ENCODE data around the gene NDE1. TPM values are rescaled to one million over a fixed set of nuclear protein-coding genes. Genes with fewer than 3 reads are reported as not detected.

Gene NDE1
- total and polyA plus RNA-seq, 12 donors: 3.1 to 21.6 (median 14.7) TPM

GRCh38 chr16:15769239-15769638, 119.2 kb downstream of the NDE1 start:
- Histone ChIP-seq H3K27me3 (no peaks in the 10 kb centered on the region), H3K4me1 (replicated peaks in 1 of 2) (no peaks in the 10 kb centered on the region), H3K27ac (no peak overlapping the region), H3K4me3 (no peak overlapping the region), H3K36me3 (replicated peaks in 1 of 2) (no peaks in the 10 kb centered on the region), H3K9me3 (replicated peaks in 1 of 3) (no peaks in the 10 kb centered on the region)
- no peak for DNase-seq
- TF ChIP-seq CTCF (IDR thresholded peaks at IDR 0.05) (no peak), POLR2A (IDR thresholded peaks at IDR 0.05) (no peak)
- intact Hi-C loops (cut with DNase I): loop anchor here (10.0 kb wide), 2 partner anchors 56 to 306 kb away; no protein-coding TSS in a partner anchor
- WGBS, 4 donors: 73 to 89% (median 87%) methylated on average over 5 to 8 of the region's 8 CpGs

- peak overlapping the region in 2 of 5 donors; percentile 44 to 64 for H3K27ac ChIP-seq
These were observed 120.1 kb downstream of the NDE1 start for GRCh38 chr16:15770107-15770506.

GRCh38 chr16:15770512-15770911, 120.5 kb downstream of the NDE1 start:
- TF ChIP-seq POLR2A (IDR thresholded peaks at IDR 0.05) (no peak), CTCF (IDR thresholded peaks at IDR 0.05) (no peak)
- Histone ChIP-seq H3K4me3 (no peak overlapping the region), H3K36me3 (replicated peaks in 1 of 2) (no peaks in the 10 kb centered on the region), H3K27me3 (no peaks in the 10 kb centered on the region), H3K9me3 (replicated peaks in 1 of 3) (no peaks in the 10 kb centered on the region), H3K4me1 (replicated peaks in 1 of 2) (no peaks in the 10 kb centered on the region), H3K27ac (peak overlapping the region in 2 of 5 donors; percentile 44 to 64)
- no peak for DNase-seq
- WGBS, 4 donors: 69 to 74% (median 70%) methylated on average over 3 of the region's 3 CpGs
- intact Hi-C loops (cut with DNase I): no loop called here

More at GRCh38 chr16:15770107-15770506, 120.1 kb downstream of the NDE1 start:
- intact Hi-C loops (cut with DNase I): no loop called here
- Histone ChIP-seq H3K9me3 (replicated peaks in 1 of 3) (no peaks in the 10 kb centered on the region), H3K4me1 (replicated peaks in 1 of 2) (no peaks in the 10 kb centered on the region), H3K4me3 (no peak overlapping the region), H3K27me3 (no peaks in the 10 kb centered on the region), H3K36me3 (replicated peaks in 1 of 2) (no peaks in the 10 kb centered on the region)
- peak in 6 of 7 donors; percentile 21 to 76 (median 36) for DNase-seq
- 47 to 57% (median 50%) methylated on average over 6 to 7 of the region's 7 CpGs for WGBS, 4 donors
- TF ChIP-seq POLR2A (IDR thresholded peaks at IDR 0.05) (no peak), CTCF (IDR thresholded peaks at IDR 0.05) (no peak)

- 76 to 90% (median 86%) methylated on average over 7 of the region's 7 CpGs for WGBS, 4 donors
These were observed 121.6 kb downstream of the NDE1 start for GRCh38 chr16:15771694-15772093.

More at GRCh38 chr16:15771694-15772093, 121.6 kb downstream of the NDE1 start:
- Histone ChIP-seq H3K27me3 (no peaks in the 10 kb centered on the region), H3K4me3 (no peak overlapping the region), H3K9me3 (replicated peaks in 1 of 3) (no peaks in the 10 kb centered on the region), H3K4me1 (replicated peaks in 1 of 2) (no peaks in the 10 kb centered on the region), H3K36me3 (replicated peaks in 1 of 2) (no peaks in the 10 kb centered on the region), H3K27ac (no peak overlapping the region)
- TF ChIP-seq CTCF (IDR thresholded peaks at IDR 0.05): no peak
- no peak for TF ChIP-seq POLR2A (IDR thresholded peaks at IDR 0.05)
- intact Hi-C loops (cut with DNase I): no loop called here
- DNase-seq: no peak
